Glutamatergic neuron (in vitro differentiated cells): ENCODE data around the gene DUS2. TPM values are rescaled to one million over a fixed set of nuclear protein-coding genes. Genes with fewer than 3 reads are reported as not detected.

Experiments used
- DNase-seq: peaks from one replicate; pipeline ENCODE4 v3.0.0; 2022
- H3K27ac Mint-ChIP-seq: one replicate; pipeline ENCODE4 v1.8.0; 2020; ENCODE audit warnings: mild to moderate bottlenecking, mixed read lengths, inconsistent platforms; ENCODE audit not compliant: unreplicated experiment
- H3K27me3 Mint-ChIP-seq: one replicate; pipeline ENCODE4 v1.8.0; 2020; ENCODE audit warnings: mild to moderate bottlenecking, moderate library complexity, mixed read lengths, inconsistent platforms; ENCODE audit not compliant: unreplicated experiment
- H3K36me3 Mint-ChIP-seq: one replicate; pipeline ENCODE4 v1.8.0; 2020; ENCODE audit warnings: mild to moderate bottlenecking, mixed read lengths, inconsistent platforms; ENCODE audit not compliant: unreplicated experiment
- H3K4me1 Mint-ChIP-seq: one replicate; pipeline ENCODE4 v1.8.0; 2020; ENCODE audit warnings: mild to moderate bottlenecking, low read depth, mixed read lengths, inconsistent platforms; ENCODE audit not compliant: unreplicated experiment
- H3K4me3 Mint-ChIP-seq: one replicate; pipeline ENCODE4 v1.8.0; 2020; ENCODE audit warnings: mild to moderate bottlenecking, mixed read lengths, inconsistent platforms; ENCODE audit not compliant: unreplicated experiment
- H3K9me3 Mint-ChIP-seq: one replicate; pipeline ENCODE4 v1.8.0; 2020; ENCODE audit warnings: mild to moderate bottlenecking, moderate library complexity, mixed read lengths, inconsistent platforms; ENCODE audit not compliant: unreplicated experiment
- total RNA-seq: library from RNA; stranded (reverse); fragmentation: NEBNext Ultra II Directional; extraction: Animal tissue kit (Norgen Biotek cat#: 25700); gene quantifications from one replicate; pipeline ENCODE4 v1.2.1, GENCODE V29; 2021; ENCODE audit not compliant: unreplicated experiment
- TF ChIP-seq, protein P1 (sequence below): fragments of 200-600 bp; sonication (generic); IDR thresholded peaks from one replicate; pipeline ENCODE4 v1.5.0; 2021; ENCODE audit not compliant: partially characterized antibody, unreplicated experiment

Gene DUS2
- total RNA-seq, 1 donor from 2014 or later: 21.0 TPM

DNA sequence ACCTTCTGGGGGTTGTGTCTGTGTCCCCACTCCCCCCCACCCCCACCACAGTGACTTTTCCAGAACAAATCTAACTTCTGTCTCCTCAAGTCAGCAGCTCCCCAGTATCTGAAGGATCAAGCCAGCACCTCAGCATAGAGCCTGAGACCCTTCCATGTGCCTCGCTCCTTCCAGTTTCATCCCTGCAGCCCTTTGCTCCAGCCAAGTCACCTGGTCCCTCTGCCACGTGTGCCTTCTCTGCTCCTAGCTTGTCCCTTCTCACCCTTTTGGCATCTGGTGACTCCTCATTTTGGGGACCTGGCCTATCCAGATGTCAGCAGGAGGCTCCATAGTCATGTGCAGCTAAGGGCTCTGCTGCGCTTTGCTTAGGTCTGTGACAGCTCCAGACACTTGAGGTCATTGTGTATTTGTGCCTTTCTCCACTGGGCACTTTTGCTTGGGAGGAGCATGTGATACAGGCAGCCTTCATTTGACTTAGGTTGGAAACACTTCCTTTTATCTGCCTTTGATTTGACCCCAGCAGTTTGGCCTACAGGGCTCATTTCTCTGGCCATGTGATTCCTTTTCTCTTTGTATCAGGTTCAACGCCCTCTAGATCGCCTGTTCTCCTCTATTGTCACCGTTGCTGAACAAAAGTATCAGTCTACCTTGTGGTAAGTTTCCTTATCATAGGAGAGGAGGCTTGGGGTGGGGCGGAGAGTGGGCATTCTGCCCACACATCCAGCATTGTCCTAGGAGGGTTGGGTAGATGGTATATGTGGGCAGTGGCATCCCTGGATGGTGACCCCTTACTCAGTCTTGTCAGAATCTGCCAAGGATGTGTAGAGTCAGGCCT is 55.0 kb downstream of the DUS2 start:
- H3K4me1 Mint-ChIP-seq: peaks cover 13% of the 10 kb centered on the region
- H3K9me3 Mint-ChIP-seq: peaks cover 2% of the 10 kb centered on the region
- no peak overlapping the region for H3K4me3 Mint-ChIP-seq
- H3K27ac Mint-ChIP-seq: no peak overlapping the region
- H3K27me3 Mint-ChIP-seq: peaks cover 5% of the 10 kb centered on the region
- TF ChIP-seq, protein P1, sequence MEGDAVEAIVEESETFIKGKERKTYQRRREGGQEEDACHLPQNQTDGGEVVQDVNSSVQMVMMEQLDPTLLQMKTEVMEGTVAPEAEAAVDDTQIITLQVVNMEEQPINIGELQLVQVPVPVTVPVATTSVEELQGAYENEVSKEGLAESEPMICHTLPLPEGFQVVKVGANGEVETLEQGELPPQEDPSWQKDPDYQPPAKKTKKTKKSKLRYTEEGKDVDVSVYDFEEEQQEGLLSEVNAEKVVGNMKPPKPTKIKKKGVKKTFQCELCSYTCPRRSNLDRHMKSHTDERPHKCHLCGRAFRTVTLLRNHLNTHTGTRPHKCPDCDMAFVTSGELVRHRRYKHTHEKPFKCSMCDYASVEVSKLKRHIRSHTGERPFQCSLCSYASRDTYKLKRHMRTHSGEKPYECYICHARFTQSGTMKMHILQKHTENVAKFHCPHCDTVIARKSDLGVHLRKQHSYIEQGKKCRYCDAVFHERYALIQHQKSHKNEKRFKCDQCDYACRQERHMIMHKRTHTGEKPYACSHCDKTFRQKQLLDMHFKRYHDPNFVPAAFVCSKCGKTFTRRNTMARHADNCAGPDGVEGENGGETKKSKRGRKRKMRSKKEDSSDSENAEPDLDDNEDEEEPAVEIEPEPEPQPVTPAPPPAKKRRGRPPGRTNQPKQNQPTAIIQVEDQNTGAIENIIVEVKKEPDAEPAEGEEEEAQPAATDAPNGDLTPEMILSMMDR: no peak
- no peaks in the 10 kb centered on the region for H3K36me3 Mint-ChIP-seq
- DNase-seq: no peak

DNA sequence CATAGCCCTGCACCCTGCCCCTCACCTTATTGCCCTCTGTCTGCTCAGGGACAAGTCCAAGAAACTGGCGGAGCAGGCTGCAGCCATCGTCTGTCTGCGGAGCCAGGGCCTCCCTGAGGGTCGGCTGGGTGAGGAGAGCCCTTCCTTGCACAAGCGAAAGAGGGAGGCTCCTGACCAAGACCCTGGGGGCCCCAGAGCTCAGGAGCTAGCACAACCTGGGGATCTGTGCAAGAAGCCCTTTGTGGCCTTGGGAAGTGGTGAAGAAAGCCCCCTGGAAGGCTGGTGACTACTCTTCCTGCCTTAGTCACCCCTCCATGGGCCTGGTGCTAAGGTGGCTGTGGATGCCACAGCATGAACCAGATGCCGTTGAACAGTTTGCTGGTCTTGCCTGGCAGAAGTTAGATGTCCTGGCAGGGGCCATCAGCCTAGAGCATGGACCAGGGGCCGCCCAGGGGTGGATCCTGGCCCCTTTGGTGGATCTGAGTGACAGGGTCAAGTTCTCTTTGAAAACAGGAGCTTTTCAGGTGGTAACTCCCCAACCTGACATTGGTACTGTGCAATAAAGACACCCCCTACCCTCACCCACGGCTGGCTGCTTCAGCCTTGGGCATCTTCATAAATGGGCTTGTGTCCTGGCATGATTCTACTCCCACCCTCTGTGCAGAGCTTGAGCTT is 55.8 kb downstream of the DUS2 start:
- TF ChIP-seq, protein P1: no peak
- peaks cover 18% of the 10 kb centered on the region for H3K4me1 Mint-ChIP-seq
- no peak overlapping the region for H3K27ac Mint-ChIP-seq
- H3K9me3 Mint-ChIP-seq: peaks cover 7% of the 10 kb centered on the region
- H3K36me3 Mint-ChIP-seq: no peaks in the 10 kb centered on the region
- no peak for DNase-seq
- peaks cover 10% of the 10 kb centered on the region for H3K27me3 Mint-ChIP-seq
- H3K4me3 Mint-ChIP-seq: no peak overlapping the region

DNA sequence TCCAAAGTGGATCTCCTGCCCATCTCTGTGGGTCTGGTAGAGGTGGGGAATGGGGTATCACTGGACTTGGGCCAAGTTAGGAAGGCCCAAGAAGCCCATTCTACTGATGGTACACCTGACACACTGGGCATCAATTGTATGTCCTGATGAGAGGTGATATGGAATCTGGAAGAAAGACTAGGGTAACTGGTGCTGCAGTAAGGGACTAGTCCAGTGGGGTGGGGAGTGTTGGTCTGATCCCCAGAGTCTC is 56.2 kb downstream of the DUS2 start:
- Mint-ChIP-seq H3K9me3 (peaks cover 8% of the 10 kb centered on the region), H3K4me3 (no peak overlapping the region), H3K36me3 (no peaks in the 10 kb centered on the region), H3K4me1 (peaks cover 18% of the 10 kb centered on the region), H3K27me3 (peaks cover 12% of the 10 kb centered on the region), H3K27ac (no peak overlapping the region)
- TF ChIP-seq, protein P1: no peak
- no peak for DNase-seq

DNA sequence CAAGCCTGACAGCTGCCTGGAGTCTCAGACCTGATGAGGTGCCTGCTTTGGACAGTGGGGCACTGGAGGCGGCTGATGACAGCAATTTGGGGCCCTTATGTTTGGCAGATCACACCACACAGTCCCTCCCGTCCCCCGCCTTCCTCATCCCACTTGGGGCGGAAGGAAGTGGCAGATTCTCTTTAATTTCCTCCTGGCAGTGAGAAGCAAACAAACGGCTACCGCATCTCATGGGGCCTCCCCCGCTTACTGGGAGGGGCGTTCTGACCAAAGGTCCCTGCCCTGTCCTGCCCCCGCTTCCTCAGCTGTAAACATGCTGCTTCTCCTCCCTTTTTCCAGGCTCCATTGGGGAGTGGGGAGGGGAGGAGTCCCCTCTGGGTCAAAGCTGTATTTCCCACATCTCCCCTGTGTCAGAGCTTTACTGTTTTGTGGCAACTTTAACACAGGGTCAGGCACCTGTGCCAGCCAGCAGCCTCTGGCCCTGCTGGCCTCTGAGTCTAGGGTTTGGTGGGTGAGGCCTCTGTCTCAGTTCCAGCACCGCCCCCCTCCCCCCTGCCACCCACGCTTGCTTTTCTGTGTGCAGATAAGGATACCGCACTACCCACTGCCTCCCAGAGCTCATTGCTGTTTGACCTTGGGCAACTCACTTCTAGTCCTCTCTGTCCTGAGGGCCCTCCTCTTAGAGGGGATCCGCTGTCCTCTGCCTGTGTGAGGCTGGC is 56.7 kb downstream of the DUS2 start:
- Mint-ChIP-seq H3K27me3 (peaks cover 8% of the 10 kb centered on the region), H3K27ac (no peak overlapping the region), H3K4me1 (peaks cover 15% of the 10 kb centered on the region), H3K36me3 (no peaks in the 10 kb centered on the region), H3K9me3 (peaks cover 6% of the 10 kb centered on the region), H3K4me3 (no peak overlapping the region)
- DNase-seq: no peak
- TF ChIP-seq, protein P1: no peak
